Ureter (tissue), 1 donor: ENCODE data around the gene TRRAP. TPM values are rescaled to one million over a fixed set of nuclear protein-coding genes. Genes with fewer than 3 reads are reported as not detected.

ENCODE experiments used
- DNase-seq: peaks from one replicate; pipeline ENCODE4 v3.0.0-alpha.2; 2020; ENCODE audit warnings: low spot score
- total RNA-seq: library from RNA; stranded (reverse); gene quantifications from one replicate; pipeline ENCODE4 v1.2.4, GENCODE V29; 2023
- donor health status: DM: yes; HTN: yes; CAD: no.

TRRAP gene
- total RNA-seq, 1 donor from 2014 or later = 53.5 TPM

GRCh38 chr7:98988641-98989040, 110.3 kb downstream of the TRRAP start:
- no peak for DNase-seq

GRCh38 chr7:98990356-98990755, 112.0 kb downstream of the TRRAP start:
- DNase-seq = no peak

- DNase-seq = no peak
Observed at GRCh38 chr7:98991141-98991540, 112.8 kb downstream of the TRRAP start.

- no peak for DNase-seq
Observed at GRCh38 chr7:98992076-98992475, 113.7 kb downstream of the TRRAP start.

- DNase-seq = no peak
Observed at GRCh38 chr7:98993024-98993897, 114.9 kb downstream of the TRRAP start.

GRCh38 chr7:98994046-98994944, 116.0 kb downstream of the TRRAP start:
- no peak for DNase-seq

GRCh38 chr7:98995111-98995510, 116.8 kb downstream of the TRRAP start:
- no peak for DNase-seq

- DNase-seq = no peak
Observed at GRCh38 chr7:98995523-98996149, 117.3 kb downstream of the TRRAP start.

- DNase-seq = peak; percentile 19
Observed at GRCh38 chr7:98996150-98996552, 117.8 kb downstream of the TRRAP start.

GRCh38 chr7:98997846-98998245, 119.5 kb downstream of the TRRAP start:
- DNase-seq = peak; percentile 6

GRCh38 chr7:98998821-98999725, 120.7 kb downstream of the TRRAP start:
- DNase-seq = peak; percentile 29

GRCh38 chr7:99000196-99000903, 122.0 kb downstream of the TRRAP start:
- peak; percentile 38 for DNase-seq

GRCh38 chr7:99000904-99001465, 122.7 kb downstream of the TRRAP start:
- DNase-seq = peak; percentile 26

GRCh38 chr7:99001482-99002147, 123.3 kb downstream of the TRRAP start:
- peak; percentile 9 for DNase-seq

- peak; percentile 23 for DNase-seq
Observed at GRCh38 chr7:99002148-99002826, 124.0 kb downstream of the TRRAP start.

- DNase-seq = peak; percentile 23
Observed at GRCh38 chr7:99002827-99003212, 124.5 kb downstream of the TRRAP start.

GRCh38 chr7:99003419-99003818, 125.1 kb downstream of the TRRAP start:
- peak; percentile 27 for DNase-seq

GRCh38 chr7:99004216-99004615, 125.9 kb downstream of the TRRAP start:
- DNase-seq = peak; percentile 35
